CD14-positive monocyte (primary cell): ENCODE results near the gene DOCK4. TPM values are rescaled to one million over a fixed set of nuclear protein-coding genes. Genes with fewer than 3 reads are reported as not detected.

Experiments used
- DNase-seq, 3 donors: peaks; one replicate each; pipeline ENCODE4 v3.0.0-alpha.2; 2011 to 2022
- H2AFZ ChIP-seq: 2 replicates; pipeline ENCODE4 v1.6.0; 2012; ENCODE audit warnings: mild to moderate bottlenecking, low read depth, low read length, inconsistent platforms; ENCODE audit not compliant: insufficient read depth, poor library complexity, severe bottlenecking
- H3K27ac ChIP-seq, 2 donors: 1 replicate in 1 of 2; 2 replicates in 1 of 2; pipeline ENCODE4 v1.5.1; 2012 to 2013; ENCODE audit warnings: low read length in 2 of 2, control low read depth in 1 of 2, inconsistent platforms in 1 of 2, low read depth in 1 of 2, mild to moderate bottlenecking in 1 of 2
- H3K27me3 ChIP-seq, 2 donors: one replicate each; pipeline versions ENCODE4 v1.6.0 to v1.6.1; 2011 to 2013; ENCODE audit warnings: low read length in 2 of 2; ENCODE audit not compliant: control insufficient read depth in 2 of 2, insufficient read depth in 2 of 2
- H3K36me3 ChIP-seq, 2 donors: replicated peaks in 1 of 2; 1 replicate in 1 of 2; 2 replicates in 1 of 2; pipeline versions ENCODE4 v1.5.1 to v1.6.1; 2012 to 2013; ENCODE audit warnings: low read length in 2 of 2, control low read depth in 1 of 2, inconsistent platforms in 1 of 2, mild to moderate bottlenecking in 1 of 2; ENCODE audit not compliant: insufficient read depth in 2 of 2, control insufficient read depth in 1 of 2
- H3K4me1 ChIP-seq, 2 donors: 1 replicate in 1 of 2; 2 replicates in 1 of 2; pipeline versions ENCODE4 v1.5.1 to v1.6.1; 2012 to 2013; ENCODE audit warnings: low read length in 2 of 2, control low read depth in 1 of 2, inconsistent platforms in 1 of 2, mild to moderate bottlenecking in 1 of 2, moderate library complexity in 1 of 2; ENCODE audit not compliant: insufficient read depth in 2 of 2, control insufficient read depth in 1 of 2
- H3K4me2 ChIP-seq: replicated peaks from 2 replicates; pipeline ENCODE3; 2012; ENCODE audit warnings: low read length, moderate library complexity, mild to moderate bottlenecking; ENCODE audit not compliant: poor library complexity, severe bottlenecking; ENCODE audit errors: extremely low read depth
- H3K4me3 ChIP-seq, 3 experiments: fragments of 200-600 bp in 1 of 3; sonication (generic) in 1 of 3; replicated peaks in 1 of 3; 1 replicate in 2 of 3; 2 replicates in 1 of 3; pipeline ENCODE4 v1.5.1; 2011 to 2013; ENCODE audit warnings: low read length in 3 of 3, mild to moderate bottlenecking in 3 of 3, control low read depth in 2 of 3, low read depth in 2 of 3, inconsistent platforms in 1 of 3, moderate library complexity in 1 of 3
- H3K79me2 ChIP-seq: 2 replicates; pipeline ENCODE4 v1.6.0; 2012; ENCODE audit warnings: mild to moderate bottlenecking, control low read depth, inconsistent platforms, low read length, moderate library complexity; ENCODE audit not compliant: insufficient read depth
- H3K9ac ChIP-seq: 2 replicates; pipeline ENCODE4 v1.6.0; 2017; ENCODE audit warnings: low read length, mild to moderate bottlenecking; ENCODE audit not compliant: insufficient read depth, poor library complexity, severe bottlenecking
- H3K9me3 ChIP-seq, 2 donors: replicated peaks in 1 of 2; 1 replicate in 1 of 2; 2 replicates in 1 of 2; pipeline versions ENCODE4 v1.5.1 to v1.6.1; 2012 to 2013; ENCODE audit warnings: low read length in 2 of 2, control low read depth in 1 of 2; ENCODE audit not compliant: control insufficient read depth in 1 of 2, insufficient read depth in 1 of 2
- H4K20me1 ChIP-seq: 2 replicates; pipeline ENCODE4 v1.6.0; 2012; ENCODE audit warnings: mild to moderate bottlenecking, low read length, control low read depth, moderate library complexity; ENCODE audit not compliant: insufficient read depth
- H3K27ac Mint-ChIP-seq, 7 donors: one replicate each; pipeline ENCODE4 v1.8.0; 2020; ENCODE audit warnings: mild to moderate bottlenecking in 7 of 7, mixed read lengths in 7 of 7, moderate library complexity in 6 of 7, inconsistent platforms in 2 of 7
- H3K27me3 Mint-ChIP-seq, 3 donors: one replicate each; pipeline ENCODE4 v1.8.0; 2021 to 2022; ENCODE audit warnings: low read depth in 3 of 3, mild to moderate bottlenecking in 3 of 3, mixed read lengths in 3 of 3, moderate library complexity in 3 of 3, inconsistent platforms in 1 of 3
- H3K36me3 Mint-ChIP-seq, 2 donors: one replicate each; pipeline ENCODE4 v1.8.0; 2020; ENCODE audit warnings: mixed read lengths in 2 of 2, inconsistent platforms in 1 of 2, mild to moderate bottlenecking in 1 of 2
- H3K4me1 Mint-ChIP-seq: one replicate; pipeline ENCODE4 v1.8.0; 2020; ENCODE audit warnings: mild to moderate bottlenecking, mixed read lengths
- H3K4me3 Mint-ChIP-seq, 2 donors: one replicate each; pipeline ENCODE4 v1.8.0; 2020; ENCODE audit warnings: mild to moderate bottlenecking in 2 of 2, mixed read lengths in 2 of 2, moderate library complexity in 1 of 2
- H3K9me3 Mint-ChIP-seq, 7 donors: one replicate each; pipeline ENCODE4 v1.8.0; 2020 to 2022; ENCODE audit warnings: mixed read lengths in 7 of 7, mild to moderate bottlenecking in 6 of 7, moderate library complexity in 6 of 7, inconsistent platforms in 2 of 7
- WGBS: methylation state at CpG from one replicate; pipeline ENCODE4 v1.1.5; 2013; ENCODE audit warnings: missing lambda C conversion rate; ENCODE audit not compliant: insufficient coverage; 5-methylcytosine and 5-hydroxymethylcytosine counted together
- intact Hi-C, 2 donors: fragments of 100-400 bp; cut with micrococcal nuclease; formaldehyde crosslinking; loops; one replicate each; pipeline versions ENCODE4 v1.15.0 to v1.15.1; 2023
- polyA plus RNA-seq, 3 donors: library from polyadenylated mRNA; depleted of rRNA in 1 of 3; unstranded in 2 of 3; stranded (reverse) in 1 of 3; fragments of 300-500 nt in 2 of 3; fragments of >200 nt in 1 of 3; fragmentation: Illumina TruSeq in 2 of 3; gene quantifications; 1 replicate in 2 of 3; 2 replicates in 1 of 3; pipeline ENCODE4 v1.2.3, GENCODE V29; 2012 to 2021
- TF ChIP-seq, protein P1 (sequence below): fragments of 200-600 bp; IDR thresholded peaks from one replicate; pipeline ENCODE4 v1.8.0; 2022; ENCODE audit warnings: antibody characterized with exemption, mild to moderate bottlenecking

The DOCK4 gene
- polyA plus RNA-seq, 3 donors: 1.3 to 5.0 (median 2.7) TPM

DNA sequence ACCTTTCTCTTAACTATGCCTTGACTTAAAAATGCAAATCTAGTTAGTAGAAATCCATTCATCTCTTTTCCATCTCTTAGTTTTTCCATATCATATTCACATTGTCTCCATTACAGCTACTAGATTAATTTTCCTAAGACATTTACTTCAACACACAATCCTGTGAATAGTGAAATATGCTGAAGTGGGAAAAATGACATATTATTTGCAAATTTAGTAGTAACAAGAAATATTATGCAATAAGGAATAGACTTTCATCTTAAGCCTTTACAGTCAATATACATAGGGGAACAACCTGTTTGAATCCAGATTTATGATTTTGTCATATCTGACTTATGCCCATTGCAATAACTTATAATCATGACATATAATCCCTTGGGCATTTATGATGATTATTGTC lies 366.9 kb downstream of the DOCK4 start:
- H3K9me3 Mint-ChIP-seq: peaks cover 0 to 9% (median 6%) of the 10 kb centered on the region in 7 donors
- no peaks in the 10 kb centered on the region for H3K36me3 Mint-ChIP-seq
- Histone ChIP-seq H3K27me3 (peaks cover 0 to 12% of the 10 kb centered on the region in 2 donors), H2AFZ (no peak overlapping the region), H4K20me1 (no peaks in the 10 kb centered on the region), H3K27ac (no peak overlapping the region), H3K9me3 (no peaks in the 10 kb centered on the region), H3K9ac (no peak overlapping the region), H3K79me2 (no peaks in the 10 kb centered on the region), H3K4me2 (no peak overlapping the region), H3K4me3 (no peak overlapping the region), H3K4me1 (peaks cover 7 to 8% of the 10 kb centered on the region in 2 donors), H3K36me3 (no peaks in the 10 kb centered on the region)
- DNase-seq: no peak
- H3K27me3 Mint-ChIP-seq: peaks cover 8 to 13% (median 8%) of the 10 kb centered on the region in 3 donors
- no peak overlapping the region for H3K4me3 Mint-ChIP-seq
- TF ChIP-seq, protein P1, sequence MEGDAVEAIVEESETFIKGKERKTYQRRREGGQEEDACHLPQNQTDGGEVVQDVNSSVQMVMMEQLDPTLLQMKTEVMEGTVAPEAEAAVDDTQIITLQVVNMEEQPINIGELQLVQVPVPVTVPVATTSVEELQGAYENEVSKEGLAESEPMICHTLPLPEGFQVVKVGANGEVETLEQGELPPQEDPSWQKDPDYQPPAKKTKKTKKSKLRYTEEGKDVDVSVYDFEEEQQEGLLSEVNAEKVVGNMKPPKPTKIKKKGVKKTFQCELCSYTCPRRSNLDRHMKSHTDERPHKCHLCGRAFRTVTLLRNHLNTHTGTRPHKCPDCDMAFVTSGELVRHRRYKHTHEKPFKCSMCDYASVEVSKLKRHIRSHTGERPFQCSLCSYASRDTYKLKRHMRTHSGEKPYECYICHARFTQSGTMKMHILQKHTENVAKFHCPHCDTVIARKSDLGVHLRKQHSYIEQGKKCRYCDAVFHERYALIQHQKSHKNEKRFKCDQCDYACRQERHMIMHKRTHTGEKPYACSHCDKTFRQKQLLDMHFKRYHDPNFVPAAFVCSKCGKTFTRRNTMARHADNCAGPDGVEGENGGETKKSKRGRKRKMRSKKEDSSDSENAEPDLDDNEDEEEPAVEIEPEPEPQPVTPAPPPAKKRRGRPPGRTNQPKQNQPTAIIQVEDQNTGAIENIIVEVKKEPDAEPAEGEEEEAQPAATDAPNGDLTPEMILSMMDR: no peak
- H3K4me1 Mint-ChIP-seq: peaks cover 13% of the 10 kb centered on the region
- intact Hi-C loops: no loop called here
- H3K27ac Mint-ChIP-seq: no peak overlapping the region

DNA sequence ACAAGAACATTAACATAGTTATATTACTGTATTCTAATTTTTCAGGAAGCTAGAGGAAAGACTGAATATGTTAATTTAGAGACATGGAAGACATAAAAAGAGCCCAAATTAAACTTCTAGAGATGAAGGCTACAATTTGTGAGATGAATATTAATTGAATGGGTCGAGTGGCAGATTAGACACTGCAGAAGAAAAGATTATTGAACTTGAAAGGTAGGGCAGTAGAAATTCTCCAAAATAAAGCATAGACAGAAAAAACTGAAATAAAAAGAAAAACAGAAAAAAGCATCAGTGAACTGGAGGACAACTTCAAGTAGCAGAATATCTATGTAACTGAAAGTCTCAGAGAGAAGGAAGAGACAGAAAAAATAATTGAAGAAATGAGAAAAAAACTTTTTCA lies 369.6 kb downstream of the DOCK4 start:
- Histone ChIP-seq H3K27ac (no peak overlapping the region), H3K9ac (no peak overlapping the region), H3K27me3 (peaks cover 0 to 9% of the 10 kb centered on the region in 2 donors), H3K4me1 (peaks cover 1 to 2% of the 10 kb centered on the region in 2 donors), H2AFZ (no peak overlapping the region), H3K36me3 (no peaks in the 10 kb centered on the region), H3K4me3 (no peak overlapping the region), H3K4me2 (no peak overlapping the region), H3K9me3 (no peaks in the 10 kb centered on the region), H4K20me1 (no peaks in the 10 kb centered on the region), H3K79me2 (no peaks in the 10 kb centered on the region)
- DNase-seq: no peak
- Mint-ChIP-seq H3K27ac (no peak overlapping the region), H3K4me3 (no peak overlapping the region), H3K4me1 (peaks cover 5% of the 10 kb centered on the region), H3K27me3 (peaks cover 0 to 8% (median 3%) of the 10 kb centered on the region in 3 donors), H3K9me3 (peaks cover 0 to 9% (median 6%) of the 10 kb centered on the region in 7 donors), H3K36me3 (no peaks in the 10 kb centered on the region)
- WGBS: no CpG with 5 or more reads among the region's 1 CpG
- TF ChIP-seq, protein P1: no peak
- intact Hi-C loops: no loop called here
